ENCODE data around the gene OLIG2.

Gene OLIG2

DNA sequence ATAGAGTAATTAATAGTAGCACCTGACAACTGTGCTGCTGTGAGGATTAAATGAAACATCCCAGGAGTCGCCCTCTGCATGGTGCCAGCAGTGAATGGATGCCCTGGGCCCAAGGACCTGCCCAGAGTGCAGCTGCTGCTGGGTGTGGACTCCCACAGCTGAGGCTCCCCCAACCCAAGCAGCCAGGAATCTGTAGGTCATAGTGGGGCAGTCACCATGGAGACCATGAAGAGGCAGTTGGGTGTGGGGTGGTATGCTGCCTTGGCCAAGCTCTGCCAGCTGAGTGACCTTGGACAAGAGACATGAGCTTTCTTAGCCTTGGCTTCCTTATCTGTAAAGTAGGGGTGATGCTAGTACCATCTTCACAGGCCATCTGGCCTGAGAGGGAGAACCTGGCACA is 9.4 kb downstream of the OLIG2 start:
- DNase-seq (ENCODE audit: extremely low spot score), result no peak
- no peak for TF ChIP-seq CTCF (IDR thresholded peaks at IDR 0.05; ENCODE audit: control extremely low read depth, extremely low read depth, low read depth, missing control alignments)
- CTCF ChIA-PET, result no interaction called here
- POLR2A ChIA-PET, result no interaction called here

DNA sequence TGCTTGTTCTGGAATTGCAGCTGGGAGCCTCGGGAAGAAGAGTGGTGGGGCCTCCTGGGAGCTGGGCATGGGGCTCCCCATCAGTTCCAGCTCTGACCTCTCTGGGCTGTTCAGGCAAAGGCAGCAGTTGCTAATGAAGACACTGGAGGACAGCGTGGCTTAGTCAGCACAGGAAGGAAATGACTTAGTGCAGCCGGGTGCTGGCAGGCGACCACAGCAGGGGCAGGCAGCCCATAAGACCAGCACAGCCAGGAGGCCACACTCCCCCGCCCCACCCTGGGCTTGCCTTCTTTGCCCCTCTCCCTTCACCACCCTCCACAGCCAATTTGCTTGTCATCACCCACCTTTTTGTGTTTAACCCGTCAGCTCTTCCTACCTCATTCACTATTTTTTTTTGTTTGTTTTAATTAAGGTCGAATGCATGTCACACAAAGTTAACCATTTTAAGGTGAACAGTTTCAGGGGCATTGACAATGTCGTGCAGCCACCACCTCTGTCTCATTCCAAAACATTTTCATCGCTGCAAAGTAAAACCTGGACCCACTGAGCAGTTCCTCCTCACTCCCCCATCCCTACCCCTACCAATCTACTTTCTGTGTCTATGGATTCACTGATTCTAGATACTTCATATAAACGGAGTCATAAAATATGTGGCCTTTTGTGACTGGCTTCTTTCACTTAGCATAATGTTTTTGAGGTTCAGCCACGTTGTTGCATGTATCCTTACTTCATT is 10.9 kb downstream of the OLIG2 start:
- ChIA-PET POLR2A (no interaction called here), CTCF (no interaction called here)
- TF ChIP-seq CTCF (IDR thresholded peaks at IDR 0.05; ENCODE audit: control extremely low read depth, extremely low read depth, low read depth, missing control alignments), result no peak
- no peak for DNase-seq (ENCODE audit: extremely low spot score)

- DNase-seq (ENCODE audit: extremely low spot score), result no peak
- ChIA-PET POLR2A (no interaction called here), CTCF (no interaction called here)
- no peak for TF ChIP-seq CTCF (IDR thresholded peaks at IDR 0.05; ENCODE audit: control extremely low read depth, extremely low read depth, low read depth, missing control alignments)
Measured at GRCh38 chr21:33037501-33037900, 11.8 kb downstream of the OLIG2 start.

GRCh38 chr21:33039536-33039935 is 13.8 kb downstream of the OLIG2 start:
- no peak for DNase-seq (ENCODE audit: extremely low spot score)
- no peak for TF ChIP-seq CTCF (IDR thresholded peaks at IDR 0.05; ENCODE audit: control extremely low read depth, extremely low read depth, low read depth, missing control alignments)
- ChIA-PET CTCF (no interaction called here), POLR2A (no interaction called here)

DNA sequence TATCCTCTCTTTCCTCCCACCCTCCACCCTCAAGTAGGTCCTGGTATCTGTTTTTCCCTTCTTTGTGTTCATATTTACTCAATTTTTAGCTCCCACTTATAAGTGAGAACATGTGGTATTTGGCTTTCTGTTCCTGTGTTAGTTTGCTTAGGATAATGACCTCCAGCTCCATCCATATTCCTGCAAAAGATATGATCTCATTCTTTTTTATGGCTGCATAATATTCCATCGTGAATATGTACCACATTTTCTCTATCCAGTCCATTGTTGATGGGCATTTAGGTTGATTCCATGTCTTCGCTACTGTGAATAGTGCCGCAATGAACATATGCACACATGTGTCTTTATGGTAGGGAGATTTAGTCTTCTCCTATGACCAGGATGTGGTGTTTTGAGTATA is 14.5 kb downstream of the OLIG2 start:
- TF ChIP-seq CTCF (IDR thresholded peaks at IDR 0.05; ENCODE audit: control extremely low read depth, extremely low read depth, low read depth, missing control alignments), result no peak
- ChIA-PET CTCF (no interaction called here), POLR2A (no interaction called here)
- DNase-seq (ENCODE audit: extremely low spot score), result no peak

DNA sequence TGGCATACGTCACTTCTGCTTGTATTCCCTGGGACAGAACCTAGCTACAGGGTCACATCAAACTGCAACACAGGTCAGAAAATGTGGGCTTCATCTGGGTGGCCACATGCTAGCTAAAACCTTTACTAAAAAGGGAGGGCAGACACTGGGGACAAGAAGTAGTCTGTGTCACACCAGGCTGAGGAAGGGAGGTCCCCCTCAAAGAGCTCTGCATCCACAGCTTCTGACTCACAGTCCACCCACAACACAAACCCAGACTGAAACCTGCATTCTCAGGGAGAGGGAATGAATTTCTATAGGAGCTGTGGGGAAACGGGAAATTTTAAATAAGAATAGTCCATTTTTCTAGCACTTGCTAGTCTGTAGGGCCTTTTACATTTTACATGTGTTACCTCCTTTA is 16.2 kb downstream of the OLIG2 start:
- ChIA-PET CTCF (interaction anchor here (1.5 to 2.0 kb wide), 2 partner anchors 23 to 86 kb away, joined by 3 to 4 read pairs; no protein-coding TSS in a partner anchor), POLR2A (no interaction called here)
- no peak for TF ChIP-seq CTCF (IDR thresholded peaks at IDR 0.05; ENCODE audit: control extremely low read depth, extremely low read depth, low read depth, missing control alignments)
- DNase-seq (ENCODE audit: extremely low spot score), result no peak

Data from GM10248 (cell line).